HepG2 (cell line): ENCODE data around the gene NUDCD3. TPM values are rescaled to one million over a fixed set of nuclear protein-coding genes. Genes with fewer than 3 reads are reported as not detected.

Source experiments
- ARID2 ChIP-seq: sonication (generic); formaldehyde crosslinking; IDR thresholded peaks from 2 replicates; pipeline ENCODE4 v1.8.1; 2022; ENCODE audit warnings: mild to moderate bottlenecking, missing genetic modification reagents, borderline replicate concordance
- EHMT2 ChIP-seq: fragments of 200-600 bp; sonication (generic); IDR thresholded peaks from 2 replicates; pipeline ENCODE4 v1.7.0; 2017; ENCODE audit warnings: antibody characterized with exemption, low read depth, low read length, borderline replicate concordance
- GLI4 ChIP-seq: sonication (generic); formaldehyde crosslinking; IDR thresholded peaks from 2 replicates; pipeline ENCODE4 v1.5.1; 2020; ENCODE audit warnings: missing genetic modification reagents, mild to moderate bottlenecking, moderate library complexity, borderline replicate concordance
- MYNN ChIP-seq: sonication (generic); formaldehyde crosslinking; IDR thresholded peaks from 2 replicates; pipeline ENCODE4 v1.4.0; 2020; ENCODE audit warnings: mild to moderate bottlenecking, low read depth, missing genetic modification reagents
- PCBP1 ChIP-seq: fragments of 200-400 bp; formaldehyde crosslinking; IDR thresholded peaks from 2 replicates; pipeline ENCODE4 v1.6.1; 2017; ENCODE audit warnings: mild to moderate bottlenecking, low read depth, low read length, borderline replicate concordance
- RBM39 ChIP-seq: fragments of 200-400 bp; formaldehyde crosslinking; IDR thresholded peaks from one replicate; pipeline ENCODE4 v1.6.1; 2018; ENCODE audit warnings: antibody characterized with exemption, mild to moderate bottlenecking, low read depth, low read length; ENCODE audit not compliant: poor library complexity, severe bottlenecking
- SKIL ChIP-seq: sonication (generic); formaldehyde crosslinking; IDR thresholded peaks from 2 replicates; pipeline ENCODE4 v1.8.0; 2022; ENCODE audit warnings: missing genetic modification reagents, mild to moderate bottlenecking, moderate library complexity, borderline replicate concordance
- SMARCE1 ChIP-seq: fragments of 450-650 bp; IDR thresholded peaks from 2 replicates; pipeline ENCODE4 v1.6.1; 2017; ENCODE audit warnings: borderline replicate concordance
- ZBTB10 ChIP-seq: sonication (generic); formaldehyde crosslinking; IDR thresholded peaks from 2 replicates; pipeline ENCODE4 v1.4.0; 2020; ENCODE audit warnings: missing genetic modification reagents, borderline replicate concordance
- ZFYVE20 ChIP-seq: sonication (generic); formaldehyde crosslinking; IDR thresholded peaks from 2 replicates; pipeline ENCODE4 v1.8.0; 2023; ENCODE audit warnings: low read depth, mild to moderate bottlenecking, moderate library complexity, missing genetic modification reagents, borderline replicate concordance
- ZNF790 ChIP-seq: sonication (generic); formaldehyde crosslinking; IDR thresholded peaks from 2 replicates; pipeline ENCODE4 v1.8.0; 2022; ENCODE audit warnings: missing genetic modification reagents, mild to moderate bottlenecking, borderline replicate concordance
- ZSCAN22 ChIP-seq: sonication (generic); formaldehyde crosslinking; IDR thresholded peaks from 2 replicates; pipeline ENCODE4 v1.4.0; 2020; ENCODE audit warnings: mild to moderate bottlenecking, missing genetic modification reagents
- polyA plus RNA-seq, 8 experiments: library from polyadenylated mRNA; depleted of rRNA in 3 of 8; stranded (reverse) in 7 of 8; unstranded in 1 of 8; fragments of >200 nt; fragmentation: Illumina TruSeq in 4 of 8; extraction: Trizol in 4 of 8; gene quantifications; 2 replicates each; pipeline versions ENCODE4 v1.2.1 to v1.2.3, GENCODE V29; 2011 to 2016; ENCODE audit warnings: low read depth in 4 of 8, missing spikeins in 1 of 8, mixed read lengths in 1 of 8; ENCODE audit not compliant: insufficient read depth in 1 of 8
- total RNA-seq, 5 experiments: library from RNA; depleted of rRNA; stranded (reverse); fragments of >200 nt; fragmentation: Illumina TruSeq; extraction: Trizol; gene quantifications; 2 replicates each; pipeline ENCODE4 v1.2.3, GENCODE V29; 2016; ENCODE audit warnings: low read depth in 1 of 5

NUDCD3 gene
- total and polyA plus RNA-seq, 2 of the 13 experiments (the other 11 are each of a cell fraction or from before 2014, with no cell fraction given) = 20.8 to 49.9 TPM

GRCh38 chr7:44477063-44477830 lies 13.2 kb downstream of the NUDCD3 start (continued):
- TF ChIP-seq SKIL (CRISPR knock-in tag) (no peak), ARID2 (CRISPR knock-in tag) (no peak), ZBTB10 (no peak), MYNN (CRISPR knock-in tag) (no peak), EHMT2 (no peak), GLI4 (CRISPR knock-in tag) (no peak), ZNF790 (CRISPR knock-in tag) (no peak), SMARCE1 (no peak), ZFYVE20 (CRISPR knock-in tag) (no peak), ZSCAN22 (CRISPR knock-in tag) (no peak), RBM39 (no peak), PCBP1 (no peak)
